Adrenal gland (tissue), 12 donors: ENCODE data around the gene RFX8. TPM values are rescaled to one million over a fixed set of nuclear protein-coding genes. Genes with fewer than 3 reads are reported as not detected.

ENCODE experiments used
- DNase-seq, 7 donors: peaks; one replicate each; pipeline ENCODE4 v3.0.0-alpha.2; 2019 to 2020
- H3K27ac ChIP-seq, 5 donors: fragments of 200-600 bp; sonication (generic) in 4 of 5; 1 replicate in 3 of 5; 2 replicates in 2 of 5; pipeline versions ENCODE4 v1.5.1 to v1.8.0; 2016 to 2020; ENCODE audit warnings: mild to moderate bottlenecking in 1 of 5
- H3K27me3 ChIP-seq: fragments of 200-600 bp; 2 replicates; pipeline ENCODE4 v1.8.0; 2021
- H3K36me3 ChIP-seq, 2 donors: fragments of 200-600 bp; replicated peaks in 1 of 2; 1 replicate in 1 of 2; 2 replicates in 1 of 2; pipeline versions ENCODE4 v1.5.1 to v1.8.0; 2018 to 2022
- H3K4me1 ChIP-seq, 2 donors: fragments of 200-600 bp; replicated peaks in 1 of 2; 1 replicate in 1 of 2; 2 replicates in 1 of 2; pipeline versions ENCODE4 v1.5.1 to v1.8.0; 2018 to 2021
- H3K4me3 ChIP-seq, 4 donors: fragments of 200-600 bp; sonication (generic) in 3 of 4; one replicate each; pipeline ENCODE4 v1.5.1; 2016 to 2018
- H3K9me3 ChIP-seq, 3 donors: fragments of 200-600 bp; sonication (generic) in 1 of 3; replicated peaks in 1 of 3; 1 replicate in 2 of 3; 2 replicates in 1 of 3; pipeline versions ENCODE4 v1.5.1 to v1.8.0; 2016 to 2021
- POLR2A ChIP-seq, 2 donors: fragments of 450-650 bp; IDR thresholded peaks; one replicate each; pipeline ENCODE4 v1.6.1; 2017; ENCODE audit warnings: antibody characterized with exemption in 2 of 2, mild to moderate bottlenecking in 2 of 2, moderate library complexity in 1 of 2
- WGBS, 4 donors: extraction: QIAGEN DNeasy Blood & Tissue Kit in 2 of 4; methylation state at CpG; one replicate each; pipeline versions ENCODE4 v1.1.5 to v1.1.7; 2013 to 2017; 5-methylcytosine and 5-hydroxymethylcytosine counted together
- intact Hi-C, 2 donors: fragments of 100-400 bp; cut with DNase I; formaldehyde crosslinking; loops; one replicate each; pipeline versions ENCODE4 v1.14.1 to v1.15.0; 2022 to 2023
- polyA plus RNA-seq, 3 donors: library from polyadenylated mRNA; stranded (reverse); fragments of 200-250 nt in 2 of 3; fragments of 350-450 nt in 1 of 3; fragmentation: Illumina TruSeq in 1 of 3; extraction: RNeasy Lipid Tissue Mini Kit (QIAGEN cat#74804) in 1 of 3; gene quantifications; one replicate each; pipeline ENCODE4 v1.2.3, GENCODE V29; 2013 to 2014
- total RNA-seq, 9 donors: library from RNA; depleted of rRNA in 4 of 9; stranded (reverse); fragments of >200 nt in 4 of 9; fragments of 120-200 nt in 1 of 9; fragmentation: NEBNext Ultra II Directional in 1 of 9; extraction: Animal tissue kit (Norgen Biotek cat#: 25700) in 1 of 9; gene quantifications; one replicate each; pipeline versions ENCODE4 v1.1.0 to v1.2.4, GENCODE V29; 2013 to 2023
- TF ChIP-seq, protein P1 (sequence below), 6 experiments: fragments of 450-650 bp in 4 of 6; fragments of 200-600 bp in 2 of 6; sonication (generic) in 1 of 6; IDR thresholded peaks; 1 replicate in 5 of 6; 2 replicates in 1 of 6; pipeline versions ENCODE4 v1.5.1 to v1.8.0; 2016 to 2021; ENCODE audit warnings: antibody characterized with exemption in 6 of 6, mild to moderate bottlenecking in 2 of 6, moderate library complexity in 1 of 6
- donor health status: healthy with polysubstance abuse.
- donor health status: Bipolar disorder and iron deficiency.
- donor health status: DM: yes; HTN: yes; CAD: no.
- donor health status: DM: no; HTN: no; CAD: no.
- donor health status: DM: no; HTN: no; CAD: no.
- donor health status: DM: yes; HTN: yes; CAD: no.

The RFX8 gene
- total and polyA plus RNA-seq, 12 donors: 0.14 to 21.8 (median 0.74) TPM; not detected in 4

GRCh38 chr2:101351207-101351606, 123.7 kb downstream of the RFX8 start:
- no peaks in the 10 kb centered on the region for H3K4me1 ChIP-seq
- no peak overlapping the region for H3K4me3 ChIP-seq
- TF ChIP-seq, protein P1, sequence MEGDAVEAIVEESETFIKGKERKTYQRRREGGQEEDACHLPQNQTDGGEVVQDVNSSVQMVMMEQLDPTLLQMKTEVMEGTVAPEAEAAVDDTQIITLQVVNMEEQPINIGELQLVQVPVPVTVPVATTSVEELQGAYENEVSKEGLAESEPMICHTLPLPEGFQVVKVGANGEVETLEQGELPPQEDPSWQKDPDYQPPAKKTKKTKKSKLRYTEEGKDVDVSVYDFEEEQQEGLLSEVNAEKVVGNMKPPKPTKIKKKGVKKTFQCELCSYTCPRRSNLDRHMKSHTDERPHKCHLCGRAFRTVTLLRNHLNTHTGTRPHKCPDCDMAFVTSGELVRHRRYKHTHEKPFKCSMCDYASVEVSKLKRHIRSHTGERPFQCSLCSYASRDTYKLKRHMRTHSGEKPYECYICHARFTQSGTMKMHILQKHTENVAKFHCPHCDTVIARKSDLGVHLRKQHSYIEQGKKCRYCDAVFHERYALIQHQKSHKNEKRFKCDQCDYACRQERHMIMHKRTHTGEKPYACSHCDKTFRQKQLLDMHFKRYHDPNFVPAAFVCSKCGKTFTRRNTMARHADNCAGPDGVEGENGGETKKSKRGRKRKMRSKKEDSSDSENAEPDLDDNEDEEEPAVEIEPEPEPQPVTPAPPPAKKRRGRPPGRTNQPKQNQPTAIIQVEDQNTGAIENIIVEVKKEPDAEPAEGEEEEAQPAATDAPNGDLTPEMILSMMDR (IDR thresholded peaks at IDR 0.05): no peak
- no peak for TF ChIP-seq POLR2A (IDR thresholded peaks at IDR 0.05)
- H3K36me3 ChIP-seq: no peaks in the 10 kb centered on the region
- no peaks in the 10 kb centered on the region for H3K27me3 ChIP-seq
- no peaks in the 10 kb centered on the region for H3K9me3 ChIP-seq
- H3K27ac ChIP-seq: no peak overlapping the region
- 75 to 93% (median 88%) methylated on average over 6 to 7 of the region's 7 CpGs for WGBS, 4 donors
- DNase-seq: no peak
- intact Hi-C loops: no loop called here

- no peaks in the 10 kb centered on the region for H3K27me3 ChIP-seq
- intact Hi-C loops: loop anchor here in 1 of 2 donors (10.0 kb wide), 1 partner anchor 485 kb away; no protein-coding TSS in a partner anchor
- H3K9me3 ChIP-seq: no peaks in the 10 kb centered on the region
- no peaks in the 10 kb centered on the region for H3K36me3 ChIP-seq
- H3K27ac ChIP-seq: no peak overlapping the region
- DNase-seq: peak in 1 of 7 donors; percentile 23
- H3K4me3 ChIP-seq: no peak overlapping the region
- TF ChIP-seq, protein P1 (IDR thresholded peaks at IDR 0.05): peak in 1 of 6 experiments; percentile 20
- TF ChIP-seq POLR2A (IDR thresholded peaks at IDR 0.05): no peak
- 76 to 88% (median 84%) methylated on average over 6 to 7 of the region's 7 CpGs for WGBS, 4 donors
- H3K4me1 ChIP-seq: no peaks in the 10 kb centered on the region
These were observed 124.8 kb downstream of the RFX8 start for GRCh38 chr2:101349893-101350662.

DNA sequence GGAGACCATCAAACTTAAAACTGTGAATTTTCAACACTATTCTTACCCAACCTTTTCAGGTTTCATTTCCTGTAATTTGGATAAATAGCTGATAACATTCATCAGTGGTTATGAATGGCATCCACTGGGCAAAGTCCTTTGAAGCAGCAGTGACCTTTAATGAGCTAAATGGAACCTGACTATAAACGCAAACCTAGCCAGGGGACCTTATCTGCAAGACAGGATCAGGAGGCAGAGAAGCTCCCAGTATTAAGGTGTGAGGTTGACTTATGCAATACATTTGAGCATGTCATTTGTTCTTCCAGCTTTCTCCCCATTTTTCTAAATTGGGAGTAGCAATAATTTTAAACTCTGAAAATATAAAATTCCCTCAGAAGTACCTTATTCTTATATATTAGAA, 126.0 kb downstream of the RFX8 start:
- TF ChIP-seq, protein P1 (IDR thresholded peaks at IDR 0.05): no peak
- TF ChIP-seq POLR2A (IDR thresholded peaks at IDR 0.05): no peak
- no peak overlapping the region for H3K27ac ChIP-seq
- H3K27me3 ChIP-seq: no peaks in the 10 kb centered on the region
- DNase-seq: no peak
- no peaks in the 10 kb centered on the region for H3K4me1 ChIP-seq
- H3K4me3 ChIP-seq: no peak overlapping the region
- no peaks in the 10 kb centered on the region for H3K36me3 ChIP-seq
- intact Hi-C loops: loop anchor here in 1 of 2 donors (10.0 kb wide), 1 partner anchor 486 kb away; no protein-coding TSS in a partner anchor
- WGBS, 4 donors: 42 to 73% (median 69%) methylated on average over 1 of the region's 1 CpG
- no peaks in the 10 kb centered on the region for H3K9me3 ChIP-seq

Other genes starting within 250 kb of the RFX8 start
- gene CNOT11, start 222.2 kb downstream of the RFX8 start, total RNA-seq: 10 to 100 TPM; 27.4 to 53.5 (median 33.0) TPM
- 10 to 100 TPM in 2 of 3 donors, 1 to 10 TPM in 1; 9.5 to 67.3 (median 14.2) TPM for gene CNOT11, start 222.2 kb downstream of the RFX8 start, polyA plus RNA-seq
- gene RNF149, start 166.4 kb downstream of the RFX8 start, total RNA-seq: 10 to 100 TPM; 38.4 to 98.4 (median 55.5) TPM
- 10 to 100 TPM; 31.5 to 48.5 (median 39.5) TPM for gene RNF149, start 166.4 kb downstream of the RFX8 start, polyA plus RNA-seq
- gene CREG2, start 87.6 kb downstream of the RFX8 start, total RNA-seq: under 1 TPM in 3 of 9 donors, not detected in 6; 0.25 to 0.55 (median 0.28) TPM
- under 1 TPM in 1 of 3 donors, not detected in 2; 0.02 TPM for gene CREG2, start 87.6 kb downstream of the RFX8 start, polyA plus RNA-seq
- 10 to 100 TPM; 11.6 to 43.1 (median 23.0) TPM for gene MAP4K4, start 222.6 kb upstream of the RFX8 start, total RNA-seq
- 10 to 100 TPM in 2 of 3 donors, 1 to 10 TPM in 1; 8.7 to 17.1 (median 15.9) TPM for gene MAP4K4, start 222.6 kb upstream of the RFX8 start, polyA plus RNA-seq